Transverse colon (tissue), 4 donors: ENCODE results near the gene RFFL. TPM values are rescaled to one million over a fixed set of nuclear protein-coding genes. Genes with fewer than 3 reads are reported as not detected.

Experiments used
- DNase-seq: peaks from one replicate; pipeline ENCODE4 v3.0.0-alpha.2; 2019
- H3K27ac ChIP-seq, 4 donors: fragments of 200-600 bp; sonication (generic); 2 replicates each; pipeline ENCODE4 v1.5.1; 2016 to 2018; ENCODE audit warnings: inconsistent platforms in 4 of 4
- H3K27me3 ChIP-seq: fragments of 200-600 bp; sonication (generic); 2 replicates; pipeline ENCODE4 v1.5.1; 2017; ENCODE audit warnings: inconsistent platforms
- H3K36me3 ChIP-seq, 4 donors: fragments of 200-600 bp; sonication (generic); 2 replicates each; pipeline ENCODE4 v1.5.1; 2017 to 2019; ENCODE audit warnings: inconsistent platforms in 4 of 4
- H3K4me1 ChIP-seq, 4 donors: fragments of 200-600 bp; sonication (generic); 2 replicates each; pipeline ENCODE4 v1.5.1; 2017 to 2020; ENCODE audit warnings: inconsistent platforms in 4 of 4
- H3K4me3 ChIP-seq, 4 donors: fragments of 200-600 bp; sonication (generic); 1 replicate in 1 of 4; 2 replicates in 3 of 4; pipeline versions ENCODE4 v1.5.1 to v1.6.1; 2017 to 2019; ENCODE audit warnings: inconsistent platforms in 4 of 4
- H3K9me3 ChIP-seq, 2 donors: fragments of 200-600 bp; sonication (generic); 2 replicates each; pipeline ENCODE4 v1.5.1; 2017 to 2019; ENCODE audit warnings: inconsistent platforms in 2 of 2
- CTCF ChIP-seq, 5 experiments: fragments of 200-600 bp in 3 of 5; fragments of 450-650 bp in 2 of 5; sonication (generic) in 3 of 5; IDR thresholded peaks; 1 replicate in 2 of 5; 2 replicates in 3 of 5; pipeline ENCODE4 v1.5.1; 2016 to 2017; ENCODE audit warnings: antibody characterized with exemption in 5 of 5, inconsistent platforms in 3 of 5, mild to moderate bottlenecking in 2 of 5, moderate library complexity in 1 of 5
- EP300 ChIP-seq: sonication (generic); formaldehyde crosslinking; IDR thresholded peaks from one replicate; pipeline ENCODE4 v1.6.1; 2017; ENCODE audit warnings: antibody characterized with exemption, low read depth
- POLR2A ChIP-seq: fragments of 450-650 bp; IDR thresholded peaks from one replicate; pipeline ENCODE4 v1.6.1; 2016; ENCODE audit warnings: antibody characterized with exemption, mild to moderate bottlenecking, moderate library complexity
- POLR2AphosphoS5 ChIP-seq, 3 donors: sonication (generic); formaldehyde crosslinking; IDR thresholded peaks; one replicate each; pipeline ENCODE4 v1.6.1; 2016; ENCODE audit warnings: antibody characterized with exemption in 3 of 3
- WGBS, 2 donors: methylation state at CpG; one replicate each; pipeline ENCODE4 v1.1.5; 2018; ENCODE audit warnings: low coverage in 1 of 2; 5-methylcytosine and 5-hydroxymethylcytosine counted together
- in situ Hi-C, 4 donors: fragments of 200-750 bp; cut with MboI; loops; one replicate each; pipeline versions ENCODE4 v1.15.0 to v1.15.1; 2017; ENCODE audit warnings: low sequenced_read_pairs in 3 of 4, low pct_ligation_motif_present in 1 of 4, low pct_unique_long_range_greater_than_20kb in 1 of 4
- intact Hi-C: fragments of 100-400 bp; cut with DNase I; formaldehyde crosslinking; loops from one replicate; pipeline ENCODE4 v1.15.1; 2023; ENCODE audit warnings: low total_unique reads
- total RNA-seq, 4 donors: library from RNA; depleted of rRNA; stranded (reverse); fragments of >200 nt; gene quantifications; one replicate each; pipeline ENCODE4 v1.1.0, GENCODE V29; 2016

RFFL gene
- total RNA-seq, 4 donors from 2014 or later = 40.6 to 75.8 (median 50.7) TPM

- TF ChIP-seq EP300 (no peak), CTCF (IDR thresholded peaks at IDR 0.05) (no peak), POLR2A (no peak), POLR2AphosphoS5 (IDR thresholded peaks at IDR 0.05) (no peak)
- no peaks in the 10 kb centered on the region for H3K27me3 ChIP-seq
- no peak for DNase-seq
- H3K9me3 ChIP-seq = no peaks in the 10 kb centered on the region
- no peak overlapping the region for H3K4me3 ChIP-seq
- in situ Hi-C loops = loop anchor here in 1 of 4 donors (25.0 kb wide), 1 partner anchor 95 kb away; the partner anchor contains the start of gene LIG3
- H3K36me3 ChIP-seq = no peaks in the 10 kb centered on the region
- peaks cover 21 to 91% (median 59%) of the 10 kb centered on the region in 4 donors for H3K4me1 ChIP-seq
- 21 to 43% methylated on average over 3 of the region's 3 CpGs for WGBS, 2 donors
- intact Hi-C loops = no loop called here
- peak overlapping the region in 3 of 4 donors; percentile 2 to 16 (median 11) for H3K27ac ChIP-seq
Observed at GRCh38 chr17:35082073-35082657, 18.7 kb upstream of the RFFL start.

GRCh38 chr17:35081638-35082037, 18.1 kb upstream of the RFFL start:
- intact Hi-C loops = no loop called here
- WGBS, 2 donors = 81 to 90% methylated on average over 1 of the region's 1 CpG
- H3K4me1 ChIP-seq = peaks cover 18 to 90% (median 54%) of the 10 kb centered on the region in 4 donors
- H3K27me3 ChIP-seq = no peaks in the 10 kb centered on the region
- TF ChIP-seq EP300 (no peak), POLR2AphosphoS5 (IDR thresholded peaks at IDR 0.05) (no peak), CTCF (IDR thresholded peaks at IDR 0.05) (no peak)
- H3K36me3 ChIP-seq = no peaks in the 10 kb centered on the region
- DNase-seq = no peak
- no peaks in the 10 kb centered on the region for H3K9me3 ChIP-seq
- in situ Hi-C loops = loop anchor here in 1 of 4 donors (25.0 kb wide), 1 partner anchor 94 kb away; the partner anchor contains the start of gene LIG3
- H3K27ac ChIP-seq = peak overlapping the region in 1 of 4 donors; percentile 11
- no peak overlapping the region for H3K4me3 ChIP-seq

- intact Hi-C loops = no loop called here
- in situ Hi-C loops = loop anchor here in 1 of 4 donors (25.0 kb wide), 1 partner anchor 93 kb away; the partner anchor contains the start of gene LIG3
Observed at GRCh38 chr17:35080536-35080935, 17.0 kb upstream of the RFFL start.

More at GRCh38 chr17:35080536-35080935, 17.0 kb upstream of the RFFL start:
- no peak overlapping the region for H3K4me3 ChIP-seq
- no peaks in the 10 kb centered on the region for H3K36me3 ChIP-seq
- H3K27me3 ChIP-seq = no peaks in the 10 kb centered on the region
- no peak for TF ChIP-seq POLR2A
- no peak for TF ChIP-seq POLR2AphosphoS5 (IDR thresholded peaks at IDR 0.05)
- no peak for TF ChIP-seq EP300
- TF ChIP-seq CTCF (IDR thresholded peaks at IDR 0.05) = no peak
- WGBS, 2 donors = 56 to 63% methylated on average over 1 of the region's 1 CpG
- peaks cover 15 to 89% (median 48%) of the 10 kb centered on the region in 4 donors for H3K4me1 ChIP-seq
- H3K9me3 ChIP-seq = no peaks in the 10 kb centered on the region
- peak overlapping the region; percentile 10 to 65 (median 56) for H3K27ac ChIP-seq
- no peak for DNase-seq
